ENCODE measurements around the gene SNAP47.
A peak's percentile ranks its signal among the peaks of the same experiment; 100 is the strongest.

SNAP47 gene

DNA sequence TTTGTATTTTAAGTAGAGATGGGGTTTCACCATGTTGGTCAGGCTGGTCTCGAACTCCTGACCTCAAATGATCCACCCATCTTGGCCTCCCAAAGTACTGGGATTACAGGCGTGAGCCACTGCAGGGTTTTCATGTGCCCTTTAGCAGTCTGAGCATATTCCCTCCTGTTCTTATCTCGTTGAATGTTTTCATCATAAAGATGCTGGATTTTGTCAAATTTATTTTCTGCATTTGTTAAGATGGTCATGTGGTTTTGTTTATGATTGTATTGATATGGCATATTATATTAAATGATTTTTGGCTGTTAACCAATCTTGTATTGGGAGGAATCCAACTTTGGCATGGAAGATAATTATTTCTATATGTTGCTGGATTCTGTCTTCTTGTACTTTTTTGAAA, 8.9 kb upstream of the SNAP47 start:
- Histone ChIP-seq H3K36me3 (ENCODE audit: control insufficient read depth, insufficient read depth, low read length) (0 out of 2 replicates have a peak, but pooled peaks cover 1% of the 10 kb centered on the region), H3K9ac (ENCODE audit: low read length) (no peak overlapping the region), H3K4me1 (ENCODE audit: control insufficient read depth, insufficient read depth, low read length) (peaks cover 22% of the 10 kb centered on the region), H3K27ac (ENCODE audit: low read depth, low read length) (no peak overlapping the region), H3K27me3 (ENCODE audit: control insufficient read depth, insufficient read depth, low read length) (no peaks in the 10 kb centered on the region), H3K4me3 (ENCODE audit: low read depth, low read length) (no peak overlapping the region), H3K9me3 (ENCODE audit: control insufficient read depth, insufficient read depth, low read depth, low read length) (peaks cover 27% of the 10 kb centered on the region)

DNA sequence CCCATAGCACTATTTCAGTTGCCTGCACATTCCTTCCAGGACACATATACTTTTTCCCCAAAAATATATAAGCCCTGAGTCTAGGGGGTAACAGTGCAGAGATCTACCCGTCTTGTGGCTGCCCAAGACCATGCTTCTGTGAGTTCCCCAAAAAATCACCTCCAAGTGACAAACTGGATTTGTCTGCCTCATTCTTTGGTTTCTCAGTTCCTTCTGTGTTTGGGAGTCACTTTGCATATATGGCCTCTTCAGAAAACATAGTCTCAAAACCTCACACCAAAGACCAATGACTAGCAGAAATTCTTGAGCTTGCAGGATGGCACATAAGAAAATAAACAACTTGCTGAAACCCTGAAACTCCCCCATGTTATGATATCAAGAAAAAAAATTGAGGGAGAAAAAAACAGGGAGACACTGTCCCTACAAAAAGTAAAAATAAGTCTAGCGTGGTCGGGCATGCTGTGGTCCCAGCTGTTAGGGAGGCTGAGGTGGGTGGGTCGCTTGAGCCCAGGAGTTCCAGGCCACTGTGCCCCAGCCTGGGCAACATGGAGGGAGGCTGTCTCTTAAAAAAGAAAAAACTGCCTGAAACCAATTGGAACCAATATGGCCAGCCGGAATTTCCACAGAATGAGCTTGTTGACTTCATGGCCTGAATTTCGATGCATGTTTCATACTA, 8.2 kb upstream of the SNAP47 start:
- H3K36me3 ChIP-seq (ENCODE audit: control insufficient read depth, insufficient read depth, low read length): peaks cover 9% of the 10 kb centered on the region
- no peak overlapping the region for H3K9ac ChIP-seq (ENCODE audit: low read length)
- no peak overlapping the region for H3K27ac ChIP-seq (ENCODE audit: low read depth, low read length)
- peaks cover 20% of the 10 kb centered on the region for H3K9me3 ChIP-seq (ENCODE audit: control insufficient read depth, insufficient read depth, low read depth, low read length)
- no peaks in the 10 kb centered on the region for H3K27me3 ChIP-seq (ENCODE audit: control insufficient read depth, insufficient read depth, low read length)
- H3K4me3 ChIP-seq (ENCODE audit: low read depth, low read length): no peak overlapping the region
- H3K4me1 ChIP-seq (ENCODE audit: control insufficient read depth, insufficient read depth, low read length): peaks cover 22% of the 10 kb centered on the region

GRCh38 chr1:227728059-227728891, 7.0 kb upstream of the SNAP47 start:
- Histone ChIP-seq H3K9ac (ENCODE audit: low read length) (peak overlapping the region; percentile 73), H3K27me3 (ENCODE audit: control insufficient read depth, insufficient read depth, low read length) (no peaks in the 10 kb centered on the region), H3K4me1 (ENCODE audit: control insufficient read depth, insufficient read depth, low read length) (peaks cover 22% of the 10 kb centered on the region), H3K9me3 (ENCODE audit: control insufficient read depth, insufficient read depth, low read depth, low read length) (peaks cover 14% of the 10 kb centered on the region), H3K27ac (ENCODE audit: low read depth, low read length) (no peak overlapping the region), H3K4me3 (ENCODE audit: low read depth, low read length) (peak overlapping the region; percentile 95), H3K36me3 (ENCODE audit: control insufficient read depth, insufficient read depth, low read length) (peaks cover 21% of the 10 kb centered on the region)

DNA sequence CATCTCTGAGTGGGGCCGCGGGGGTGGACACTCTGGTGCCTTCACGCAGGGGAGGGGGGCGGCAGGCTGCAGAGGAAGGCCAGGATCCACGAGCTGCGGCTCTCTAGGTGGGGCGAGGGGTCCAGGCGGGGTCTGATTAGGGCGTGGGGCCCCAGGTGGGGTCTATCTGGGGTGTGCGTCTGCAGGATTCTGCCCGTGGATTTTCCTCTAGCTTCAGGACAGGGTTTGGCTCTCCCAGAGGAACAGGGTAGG, 6.4 kb upstream of the SNAP47 start:
- peaks cover 26% of the 10 kb centered on the region for H3K36me3 ChIP-seq (ENCODE audit: control insufficient read depth, insufficient read depth, low read length)
- peak overlapping the region; percentile 95 for H3K4me3 ChIP-seq (ENCODE audit: low read depth, low read length)
- H3K9me3 ChIP-seq (ENCODE audit: control insufficient read depth, insufficient read depth, low read depth, low read length): peaks cover 8% of the 10 kb centered on the region
- peaks cover 22% of the 10 kb centered on the region for H3K4me1 ChIP-seq (ENCODE audit: control insufficient read depth, insufficient read depth, low read length)
- H3K27ac ChIP-seq (ENCODE audit: low read depth, low read length): no peak overlapping the region
- H3K9ac ChIP-seq (ENCODE audit: low read length): peak overlapping the region; percentile 73
- no peaks in the 10 kb centered on the region for H3K27me3 ChIP-seq (ENCODE audit: control insufficient read depth, insufficient read depth, low read length)

DNA sequence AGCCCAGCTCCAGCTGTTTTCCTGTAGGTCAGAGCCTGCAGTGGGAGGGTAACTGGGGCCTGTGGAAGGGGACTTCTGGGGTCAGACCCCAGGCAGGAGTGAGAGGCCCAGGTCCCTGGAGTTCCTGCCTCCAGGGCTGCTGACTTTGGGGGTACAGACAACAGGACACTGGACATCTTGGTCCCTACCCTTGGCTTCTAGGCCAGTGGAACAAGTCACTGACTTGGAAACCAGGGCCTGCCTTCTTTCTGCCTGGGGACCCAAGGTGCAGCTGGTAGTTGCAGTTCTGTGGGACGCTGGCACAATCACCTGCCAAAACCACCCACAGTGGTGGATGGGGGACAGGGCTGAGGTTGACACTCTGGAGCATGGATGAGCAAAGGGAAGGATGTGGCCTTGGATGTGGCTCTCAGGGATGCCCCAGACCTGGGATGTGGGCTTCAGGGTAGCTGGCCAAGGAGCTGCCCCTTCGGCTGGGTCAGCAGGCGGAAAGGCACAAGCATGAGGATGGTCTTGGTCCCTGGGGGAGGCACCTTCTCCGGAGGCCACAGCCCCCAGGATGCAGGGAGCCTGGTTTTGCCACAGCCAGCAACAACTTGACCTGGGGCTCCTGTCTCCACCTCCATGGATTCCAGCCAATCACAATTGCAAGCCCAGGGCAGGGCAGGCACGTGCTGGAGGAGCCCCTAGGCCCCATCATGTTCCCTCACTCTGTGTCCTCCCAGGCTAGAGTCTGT, 5.9 kb upstream of the SNAP47 start:
- H3K9ac ChIP-seq (ENCODE audit: low read length): peak overlapping the region; percentile 73
- peaks cover 22% of the 10 kb centered on the region for H3K4me1 ChIP-seq (ENCODE audit: control insufficient read depth, insufficient read depth, low read length)
- no peaks in the 10 kb centered on the region for H3K27me3 ChIP-seq (ENCODE audit: control insufficient read depth, insufficient read depth, low read length)
- peaks cover 28% of the 10 kb centered on the region for H3K36me3 ChIP-seq (ENCODE audit: control insufficient read depth, insufficient read depth, low read length)
- no peak overlapping the region for H3K27ac ChIP-seq (ENCODE audit: low read depth, low read length)
- H3K4me3 ChIP-seq (ENCODE audit: low read depth, low read length): peak overlapping the region; percentile 95
- H3K9me3 ChIP-seq (ENCODE audit: control insufficient read depth, insufficient read depth, low read depth, low read length): peaks cover 4% of the 10 kb centered on the region; the same call in 1 of the 2 replicates

GRCh38 chr1:227729881-227730629, 5.2 kb upstream of the SNAP47 start:
- no peaks in the 10 kb centered on the region for H3K27me3 ChIP-seq (ENCODE audit: control insufficient read depth, insufficient read depth, low read length)
- H3K4me1 ChIP-seq (ENCODE audit: control insufficient read depth, insufficient read depth, low read length): peaks cover 22% of the 10 kb centered on the region
- peaks cover 28% of the 10 kb centered on the region for H3K36me3 ChIP-seq (ENCODE audit: control insufficient read depth, insufficient read depth, low read length)
- no peak overlapping the region for H3K27ac ChIP-seq (ENCODE audit: low read depth, low read length)
- no peak overlapping the region for H3K9ac ChIP-seq (ENCODE audit: low read length)
- no peaks in the 10 kb centered on the region for H3K9me3 ChIP-seq (ENCODE audit: control insufficient read depth, insufficient read depth, low read depth, low read length)
- H3K4me3 ChIP-seq (ENCODE audit: low read depth, low read length): 0 out of 2 replicates have a peak overlapping the region, but pooled peaks have one; percentile 9

- H3K27ac ChIP-seq (ENCODE audit: low read depth, low read length): no peak overlapping the region
- no peaks in the 10 kb centered on the region for H3K27me3 ChIP-seq (ENCODE audit: control insufficient read depth, insufficient read depth, low read length)
- H3K4me1 ChIP-seq (ENCODE audit: control insufficient read depth, insufficient read depth, low read length): peaks cover 22% of the 10 kb centered on the region
- H3K9ac ChIP-seq (ENCODE audit: low read length): no peak overlapping the region
- no peaks in the 10 kb centered on the region for H3K9me3 ChIP-seq (ENCODE audit: control insufficient read depth, insufficient read depth, low read depth, low read length)
- peaks cover 28% of the 10 kb centered on the region for H3K36me3 ChIP-seq (ENCODE audit: control insufficient read depth, insufficient read depth, low read length)
- 0 out of 2 replicates have a peak overlapping the region, but pooled peaks have one; percentile 2 for H3K4me3 ChIP-seq (ENCODE audit: low read depth, low read length)
Observed at GRCh38 chr1:227730630-227731151, 4.5 kb upstream of the SNAP47 start.

DNA sequence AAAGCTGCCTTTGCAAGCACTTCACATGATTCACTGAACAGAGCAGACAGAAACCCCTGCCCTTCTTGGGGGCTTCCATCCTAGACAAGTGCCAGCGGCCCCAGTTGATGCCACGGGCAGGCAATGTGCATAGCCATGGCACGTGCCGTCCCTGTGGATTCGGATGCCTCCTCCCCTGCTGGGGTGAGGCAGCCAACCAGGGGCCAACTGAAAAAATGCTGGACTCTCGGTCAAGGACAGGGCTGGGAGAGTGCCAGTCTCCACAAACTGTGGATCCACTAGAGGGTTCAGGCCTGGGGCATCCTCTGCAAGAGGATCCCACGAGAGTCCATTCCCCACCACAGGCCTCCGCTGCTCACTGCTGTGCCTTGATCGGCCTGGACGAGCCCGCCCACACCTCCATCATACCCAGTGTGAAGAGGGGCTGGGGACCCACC, 4.0 kb upstream of the SNAP47 start:
- Histone ChIP-seq H3K4me3 (ENCODE audit: low read depth, low read length) (no peak overlapping the region), H3K27ac (ENCODE audit: low read depth, low read length) (no peak overlapping the region), H3K9ac (ENCODE audit: low read length) (no peak overlapping the region), H3K36me3 (ENCODE audit: control insufficient read depth, insufficient read depth, low read length) (peaks cover 28% of the 10 kb centered on the region), H3K27me3 (ENCODE audit: control insufficient read depth, insufficient read depth, low read length) (no peaks in the 10 kb centered on the region), H3K9me3 (ENCODE audit: control insufficient read depth, insufficient read depth, low read depth, low read length) (no peaks in the 10 kb centered on the region), H3K4me1 (ENCODE audit: control insufficient read depth, insufficient read depth, low read length) (peaks cover 22% of the 10 kb centered on the region)

DNA sequence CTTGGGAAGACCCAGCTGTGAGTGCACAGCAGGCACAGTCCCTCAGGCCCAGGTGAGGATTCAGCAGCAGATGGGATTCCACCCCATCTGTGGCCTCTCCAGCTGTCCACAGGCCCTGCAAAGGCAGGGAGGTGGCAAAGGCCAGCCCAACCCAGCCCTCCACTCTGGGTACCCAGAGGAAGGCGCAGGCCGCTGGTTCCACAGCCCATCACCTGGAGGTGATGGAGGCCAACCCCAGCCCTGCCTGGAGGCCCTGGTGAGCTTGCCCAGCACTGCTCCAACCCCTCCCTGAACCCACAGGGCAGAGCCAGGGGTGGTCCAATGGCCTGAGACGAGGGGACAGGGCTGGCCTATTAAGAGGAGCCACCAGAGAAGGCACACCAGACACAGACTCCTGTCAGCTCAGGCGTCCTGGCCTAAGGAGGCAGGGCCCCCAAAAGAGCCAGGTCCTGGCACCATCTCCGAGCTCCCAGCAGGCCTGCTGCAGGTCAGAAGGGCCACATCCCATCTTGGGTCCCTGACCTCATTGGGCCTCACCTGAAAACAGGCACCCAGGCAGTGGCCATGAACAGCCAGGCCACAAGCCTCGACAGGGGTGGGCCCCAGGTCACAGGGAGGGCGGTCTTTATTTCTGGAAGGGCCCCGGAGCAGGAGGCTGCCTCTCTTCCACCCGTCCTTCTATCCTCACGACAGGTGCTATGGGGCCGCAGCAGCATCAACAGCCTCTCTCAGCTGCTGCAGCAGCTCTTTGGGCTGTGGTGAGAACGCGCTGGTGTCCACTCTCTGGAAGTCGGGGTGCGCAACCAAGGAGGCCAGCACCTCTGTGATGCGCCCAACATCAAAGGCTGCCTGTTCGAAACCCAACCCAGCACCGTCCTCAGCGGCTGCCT, 3.3 kb upstream of the SNAP47 start:
- no peak overlapping the region for H3K27ac ChIP-seq (ENCODE audit: low read depth, low read length)
- no peaks in the 10 kb centered on the region for H3K27me3 ChIP-seq (ENCODE audit: control insufficient read depth, insufficient read depth, low read length)

More for the DNA sequence above, 3.3 kb upstream of the SNAP47 start:
- Histone ChIP-seq H3K9ac (ENCODE audit: low read length) (no peak overlapping the region), H3K4me1 (ENCODE audit: control insufficient read depth, insufficient read depth, low read length) (peaks cover 22% of the 10 kb centered on the region), H3K9me3 (ENCODE audit: control insufficient read depth, insufficient read depth, low read depth, low read length) (no peaks in the 10 kb centered on the region), H3K4me3 (ENCODE audit: low read depth, low read length) (no peak overlapping the region), H3K36me3 (ENCODE audit: control insufficient read depth, insufficient read depth, low read length) (peaks cover 28% of the 10 kb centered on the region)
